Fibroblast of skin of right biceps (primary cell): ENCODE results near the gene AP2A1.
A peak's percentile ranks its signal among the peaks of the same experiment; 100 is the strongest.
"Not testable (repeated sequence)": the region's sequence is repeated elsewhere in the genome, so short reads cannot be mapped to it uniquely, and the experiment has no call there.

Experiments
- DNase-seq: peaks from one replicate; pipeline ENCODE4 v3.0.0-alpha.2; 2013

AP2A1 gene

DNA sequence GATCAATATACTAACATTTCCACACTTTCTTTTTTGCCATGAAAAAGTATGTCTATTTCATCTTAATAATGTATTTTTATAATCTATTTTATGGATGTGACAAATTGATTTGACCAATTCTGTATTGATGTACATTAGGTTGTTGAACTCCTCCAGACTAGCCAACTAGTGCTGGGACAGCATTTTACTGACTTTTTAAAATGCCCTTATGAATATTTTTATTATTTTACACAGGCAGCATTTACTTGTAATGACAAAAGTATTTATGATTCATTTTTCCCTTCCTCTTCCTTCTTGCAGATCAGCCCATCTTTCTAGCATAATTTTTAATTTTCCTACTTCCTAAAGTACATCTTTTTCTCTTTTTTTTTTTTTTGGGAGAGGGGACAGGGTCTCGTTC, 47.2 kb downstream of the AP2A1 start:
- DNase-seq: no peak

DNA sequence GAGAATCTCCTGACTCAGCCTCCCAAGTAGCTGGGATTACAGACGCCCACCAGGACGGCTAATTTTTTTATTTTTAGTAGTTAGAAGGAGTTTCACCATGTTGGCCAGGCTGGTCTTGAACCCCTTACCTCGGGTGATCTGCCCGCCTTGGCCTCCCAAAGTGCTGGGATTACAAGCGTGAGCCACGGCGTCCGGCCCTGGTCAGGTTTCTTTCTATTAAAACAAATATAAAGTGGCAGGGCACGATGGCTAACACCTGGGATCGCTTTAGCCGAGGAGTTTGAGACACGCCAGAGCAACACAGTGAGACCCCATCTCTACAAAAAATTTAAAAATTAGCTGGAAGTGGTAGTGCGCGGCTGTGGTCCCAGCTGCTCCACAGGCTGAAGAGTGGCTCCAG, 49.8 kb downstream of the AP2A1 start:
- DNase-seq: no peak

DNA sequence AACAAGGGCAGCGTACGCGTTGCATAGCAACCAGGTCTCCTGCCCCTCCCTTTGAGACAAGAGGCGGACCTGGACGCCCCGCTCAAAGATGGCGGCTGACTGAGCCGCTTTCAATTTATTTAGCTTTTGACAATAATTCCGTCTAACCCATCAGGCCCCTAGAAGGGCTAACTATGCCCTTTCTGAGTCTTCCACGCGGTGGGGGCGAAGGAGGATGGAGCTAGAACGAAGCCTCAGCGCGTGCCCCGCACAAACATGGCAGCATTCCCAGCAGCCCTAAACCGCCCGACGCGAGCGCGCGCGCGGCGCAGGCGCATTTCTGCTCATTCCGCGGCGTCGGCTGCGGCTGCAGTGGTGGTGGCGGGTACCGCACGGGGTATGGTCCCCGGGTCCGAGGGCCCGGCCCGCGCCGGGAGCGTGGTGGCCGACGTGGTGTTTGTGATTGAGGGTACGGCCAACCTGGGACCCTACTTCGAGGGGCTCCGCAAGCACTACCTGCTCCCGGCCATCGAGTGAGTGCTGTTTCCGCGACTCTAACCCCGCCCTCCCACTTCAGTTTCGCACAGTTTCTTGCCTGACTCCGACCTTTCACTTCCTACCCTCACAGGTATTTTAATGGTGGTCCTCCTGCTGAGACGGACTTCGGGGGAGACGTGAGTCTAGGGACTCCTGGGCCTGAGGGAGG, 51.3 kb downstream of the AP2A1 start, which contains the start of gene MED25:
Gene MED25 (plus strand): TSS at position 326 of the 685 bp plus-strand sequence. CDS start 53 bp downstream, at position 379.
- DNase-seq: peak; percentile 83

DNA sequence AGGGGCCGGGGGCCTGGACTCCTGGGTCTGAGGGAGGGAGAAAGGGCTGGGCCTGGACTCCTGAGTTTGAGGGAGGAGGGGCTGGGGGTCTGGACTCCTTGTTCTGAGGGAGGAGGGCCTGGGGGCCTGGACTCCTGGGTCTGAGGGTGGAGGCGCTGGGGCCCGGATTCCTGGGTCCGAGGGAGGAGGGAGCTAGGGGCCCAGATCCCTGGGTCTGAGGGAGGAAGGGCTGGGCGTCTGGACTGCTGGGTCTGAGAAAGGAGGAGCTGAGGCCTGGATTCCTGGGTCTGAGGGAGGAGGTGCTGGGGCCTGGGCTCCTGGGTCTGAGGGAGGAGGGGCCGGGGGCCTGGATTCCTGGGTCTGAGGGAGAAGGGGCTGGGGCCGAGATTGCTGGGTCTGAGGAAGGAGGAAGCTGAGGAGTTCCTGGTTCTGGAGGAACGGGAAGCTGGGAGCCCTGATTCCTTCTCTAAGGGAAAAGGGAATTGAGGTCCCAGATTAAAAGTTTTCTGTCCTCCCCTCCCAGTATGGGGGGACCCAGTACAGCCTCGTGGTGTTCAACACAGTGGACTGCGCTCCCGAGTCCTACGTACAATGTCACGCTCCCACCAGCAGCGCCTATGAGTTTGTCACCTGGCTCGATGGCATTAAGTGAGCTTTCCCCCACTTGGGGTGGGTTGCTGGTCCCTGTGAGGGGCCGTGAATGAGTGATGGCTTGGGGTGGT, 52.0 kb downstream of the AP2A1 start:
- DNase-seq: no peak

DNA sequence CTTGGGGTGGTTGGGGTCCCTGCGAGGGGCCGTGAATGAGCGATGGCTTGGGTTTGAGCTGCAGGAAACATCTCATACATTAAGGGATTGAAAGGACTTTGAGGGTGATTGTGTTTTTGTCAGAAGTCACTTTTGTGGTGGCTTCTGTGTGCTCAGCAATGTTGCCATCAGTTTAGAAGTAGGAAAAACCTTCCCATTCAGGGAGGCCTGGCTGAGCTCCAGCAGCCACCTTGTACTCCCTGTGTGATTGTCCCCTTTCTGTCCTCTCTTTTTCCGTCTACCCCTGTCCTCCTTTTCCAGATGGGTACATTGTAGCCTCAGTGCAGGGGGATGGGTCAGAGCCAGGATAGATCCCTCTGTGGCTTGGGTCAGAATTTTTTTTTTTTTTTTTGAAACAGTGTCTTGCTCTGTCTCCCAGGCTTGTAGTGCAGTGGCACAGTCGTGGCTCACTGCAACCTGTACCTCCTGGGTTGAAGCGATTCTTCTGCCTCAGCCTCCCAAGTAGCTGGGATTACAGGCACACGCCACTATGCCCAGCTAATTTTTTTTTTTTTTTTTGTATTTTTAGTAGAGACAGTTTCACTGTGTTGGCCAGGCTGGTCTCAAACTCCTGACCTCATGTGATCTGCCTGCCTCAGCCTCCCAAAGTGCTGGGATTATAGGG, 52.8 kb downstream of the AP2A1 start:
- DNase-seq: not testable (repeated sequence)

DNA sequence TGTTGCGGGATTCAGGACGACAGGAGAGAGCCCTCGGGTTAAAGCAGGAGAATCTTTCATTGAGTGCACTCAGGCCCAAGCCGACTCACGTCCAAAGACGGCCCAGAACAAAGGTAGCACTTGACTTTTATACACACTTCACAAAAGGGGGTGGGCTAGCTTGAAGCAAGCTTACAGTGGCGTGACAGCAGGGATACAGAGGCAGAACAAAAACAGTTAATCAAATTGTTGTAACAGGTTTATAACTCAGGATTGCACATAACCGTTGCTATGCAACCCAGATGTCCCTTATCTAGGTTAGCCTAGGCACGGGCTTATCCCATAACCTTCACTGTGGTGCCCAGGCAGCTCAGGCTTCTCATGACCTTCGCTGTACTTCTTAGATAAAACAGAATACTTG, 53.3 kb downstream of the AP2A1 start:
- DNase-seq: no peak

DNA sequence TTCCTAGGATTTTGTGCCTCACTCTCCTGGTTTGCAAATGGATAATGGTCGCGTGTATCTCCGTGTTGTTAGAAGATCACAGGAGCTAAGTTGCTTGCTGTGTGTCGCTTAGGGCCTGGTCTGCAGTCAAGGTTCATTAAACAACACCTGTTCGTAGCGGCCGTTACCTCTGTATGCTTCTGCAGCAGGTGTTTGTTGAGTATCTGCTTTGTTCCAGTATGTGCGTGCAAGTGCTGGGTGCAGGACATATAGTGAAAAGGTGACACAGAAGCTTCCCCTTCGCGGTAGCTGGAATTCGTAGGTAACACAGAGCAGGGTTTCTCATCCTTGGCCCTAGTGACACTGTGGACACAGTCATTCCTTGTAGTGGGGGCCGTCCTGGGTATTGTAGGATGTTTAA, 56.7 kb downstream of the AP2A1 start:
- no peak for DNase-seq

DNA sequence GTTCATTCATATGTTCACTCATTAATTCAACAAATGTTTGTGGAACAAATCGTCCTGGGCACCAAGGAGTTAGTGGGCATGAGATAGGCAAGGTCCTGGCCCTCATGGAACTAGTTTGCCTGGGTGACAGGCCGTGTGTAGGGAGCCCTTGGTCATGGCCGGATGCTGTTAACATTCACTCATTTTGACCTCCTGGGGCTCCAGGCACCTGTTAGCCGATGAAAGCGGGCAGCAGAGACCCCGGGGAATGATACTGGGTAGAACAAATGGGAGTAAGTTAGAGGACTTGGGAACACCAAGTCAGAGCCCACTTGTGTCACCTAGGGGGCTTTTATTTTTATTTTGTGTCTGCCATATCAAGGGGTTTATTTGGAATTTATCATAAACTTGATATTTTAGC, 57.9 kb downstream of the AP2A1 start:
- DNase-seq: no peak

DNA sequence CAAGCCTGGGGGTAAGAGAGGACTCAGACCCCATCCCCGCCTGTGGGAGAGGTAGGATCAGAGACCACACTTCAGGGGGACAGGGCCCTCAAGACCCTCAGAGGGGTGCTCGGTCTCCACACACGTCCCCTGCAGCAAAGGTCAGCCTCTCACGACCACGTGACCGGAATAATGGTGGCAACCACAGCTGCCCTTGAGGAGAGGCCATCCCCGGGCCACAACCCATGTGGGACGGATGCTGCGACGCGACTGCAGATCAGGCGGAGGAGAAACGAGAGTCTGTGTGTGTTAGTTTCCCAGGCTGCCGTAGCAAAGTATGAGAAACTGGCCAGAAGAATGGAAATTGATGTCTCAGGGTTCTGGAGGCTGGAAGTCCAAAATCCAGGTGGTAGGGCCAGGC, 60.2 kb downstream of the AP2A1 start:
- DNase-seq: no peak

DNA sequence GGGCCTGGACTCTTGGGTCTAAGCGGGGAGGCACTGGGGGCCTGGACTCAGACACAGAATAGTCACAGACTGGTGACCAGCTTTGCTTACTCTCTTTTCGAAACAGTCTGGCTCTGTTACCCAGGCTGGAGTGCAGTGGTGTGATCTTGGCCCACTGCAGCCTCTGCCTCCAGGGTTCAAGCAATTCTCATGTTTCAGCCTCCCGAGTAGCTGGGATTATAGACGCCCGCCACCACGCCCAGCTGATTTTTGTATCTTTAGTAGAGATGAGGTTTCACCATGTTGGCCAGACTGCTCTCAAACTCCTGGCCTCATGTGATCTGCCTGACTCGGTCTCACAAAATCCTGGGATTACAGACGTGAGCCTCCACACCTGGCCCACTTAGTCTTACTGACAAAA, 62.4 kb downstream of the AP2A1 start:
- no peak for DNase-seq

DNA sequence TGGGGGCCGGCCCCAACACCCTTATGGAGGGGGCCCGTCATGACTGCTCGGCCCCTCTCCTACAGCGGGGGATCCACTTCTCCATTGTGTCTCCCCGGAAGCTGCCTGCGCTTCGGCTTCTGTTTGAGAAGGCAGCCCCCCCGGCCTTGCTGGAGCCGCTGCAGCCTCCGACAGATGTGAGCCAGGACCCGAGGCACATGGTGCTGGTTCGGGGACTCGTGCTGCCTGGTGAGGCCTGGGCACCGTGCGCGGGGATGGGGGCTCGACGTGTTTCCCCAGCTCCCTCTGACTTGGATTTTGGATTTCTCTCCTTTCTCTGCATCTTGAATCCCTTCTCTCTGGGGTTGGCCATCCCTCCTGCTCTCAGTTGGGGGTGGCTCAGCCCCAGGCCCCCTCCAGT, 62.9 kb downstream of the AP2A1 start:
- DNase-seq: no peak

DNA sequence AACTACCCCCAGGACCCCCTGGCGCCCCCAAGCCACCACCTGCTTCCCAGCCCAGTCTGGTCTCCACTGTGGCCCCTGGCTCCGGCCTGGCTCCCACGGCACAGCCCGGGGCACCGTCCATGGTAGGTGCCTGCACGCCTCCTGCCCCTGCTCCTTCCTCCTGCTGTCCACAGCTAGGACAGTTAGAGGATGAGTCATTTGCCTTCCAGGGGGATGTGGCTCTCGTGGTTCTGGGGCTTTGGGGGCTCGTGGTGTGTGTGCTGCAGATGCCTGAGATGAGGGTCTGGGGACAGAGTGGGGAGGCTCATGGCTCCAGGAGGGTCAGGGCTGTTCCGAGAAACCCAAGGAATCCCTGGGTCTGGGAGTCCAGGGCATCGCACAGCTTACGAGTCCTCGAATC, 64.0 kb downstream of the AP2A1 start:
- no peak for DNase-seq

DNA sequence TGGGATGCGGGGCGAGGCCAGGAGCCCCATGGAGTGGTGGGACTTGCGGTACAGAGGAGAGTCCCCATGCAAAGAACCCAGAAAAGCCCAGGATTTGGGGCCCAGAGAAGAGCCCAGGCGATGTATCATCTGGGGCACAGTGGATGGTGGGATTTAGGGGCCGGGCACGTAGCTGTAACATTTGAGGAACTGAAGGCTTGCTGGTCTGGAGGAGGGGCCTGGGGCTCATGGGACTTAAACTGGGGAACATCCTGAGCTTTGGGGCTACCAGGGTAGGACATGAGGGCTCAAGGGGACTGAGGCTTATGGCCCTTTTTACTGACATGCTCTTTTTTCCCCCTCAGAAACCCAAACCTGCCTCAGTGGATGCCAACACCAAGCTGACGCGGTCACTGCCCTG, 64.8 kb downstream of the AP2A1 start:
- DNase-seq: no peak

DNA sequence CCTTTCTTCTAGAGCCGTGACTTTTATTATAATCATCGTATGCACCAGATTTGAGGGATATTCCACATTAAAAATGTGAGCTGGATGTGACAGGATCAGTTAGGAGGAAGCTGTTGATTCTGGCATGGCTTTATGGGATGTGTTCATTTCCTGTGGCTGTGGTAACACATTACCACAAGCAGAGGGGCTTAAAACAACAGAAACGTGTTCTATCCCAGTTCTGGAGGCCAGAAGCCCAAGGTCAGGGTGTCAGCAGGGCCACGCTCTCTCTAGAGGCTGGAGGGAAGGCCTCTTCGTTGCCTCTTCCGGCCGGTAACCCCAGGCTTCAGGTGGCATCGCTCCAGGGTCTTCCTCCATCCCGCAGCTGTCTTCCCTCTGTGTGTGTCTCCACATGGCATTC, 65.8 kb downstream of the AP2A1 start:
- DNase-seq: no peak

DNA sequence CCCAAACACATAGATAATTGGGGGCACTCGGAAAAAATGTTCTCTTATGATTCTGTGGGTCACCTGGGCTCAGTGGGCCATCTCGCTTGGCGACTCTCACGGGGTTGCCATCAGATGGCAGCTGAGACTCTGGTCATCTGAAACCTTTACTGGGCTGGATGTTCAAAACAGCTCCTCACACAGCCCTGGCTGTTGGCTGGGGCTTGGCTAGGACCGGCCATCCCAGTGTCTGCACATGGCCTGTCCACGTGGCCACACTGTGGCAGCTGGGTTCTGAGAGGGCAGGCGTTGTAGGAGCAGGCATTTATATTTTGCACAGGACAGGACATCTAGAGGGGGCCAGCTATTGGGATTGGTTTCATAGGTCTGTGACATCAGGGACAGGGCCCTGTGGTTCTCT, 66.8 kb downstream of the AP2A1 start:
- no peak for DNase-seq

DNA sequence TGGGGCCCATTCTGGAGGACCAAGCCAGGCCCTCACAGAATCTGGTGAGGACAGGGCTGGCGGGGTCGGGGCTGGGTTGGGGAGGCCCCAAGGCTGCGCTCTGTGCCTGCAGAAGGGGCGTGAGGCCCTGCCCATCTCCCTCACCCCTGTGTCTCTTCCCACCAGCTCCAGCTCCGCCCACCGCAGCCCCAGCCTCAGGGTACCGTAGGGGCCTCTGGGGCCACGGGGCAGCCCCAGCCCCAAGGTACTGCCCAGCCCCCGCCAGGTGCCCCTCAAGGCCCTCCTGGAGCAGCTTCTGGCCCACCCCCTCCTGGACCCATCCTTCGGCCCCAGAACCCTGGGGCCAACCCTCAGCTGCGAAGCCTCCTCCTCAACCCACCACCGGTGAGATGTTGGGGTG, 68.8 kb downstream of the AP2A1 start:
- DNase-seq: no peak

DNA sequence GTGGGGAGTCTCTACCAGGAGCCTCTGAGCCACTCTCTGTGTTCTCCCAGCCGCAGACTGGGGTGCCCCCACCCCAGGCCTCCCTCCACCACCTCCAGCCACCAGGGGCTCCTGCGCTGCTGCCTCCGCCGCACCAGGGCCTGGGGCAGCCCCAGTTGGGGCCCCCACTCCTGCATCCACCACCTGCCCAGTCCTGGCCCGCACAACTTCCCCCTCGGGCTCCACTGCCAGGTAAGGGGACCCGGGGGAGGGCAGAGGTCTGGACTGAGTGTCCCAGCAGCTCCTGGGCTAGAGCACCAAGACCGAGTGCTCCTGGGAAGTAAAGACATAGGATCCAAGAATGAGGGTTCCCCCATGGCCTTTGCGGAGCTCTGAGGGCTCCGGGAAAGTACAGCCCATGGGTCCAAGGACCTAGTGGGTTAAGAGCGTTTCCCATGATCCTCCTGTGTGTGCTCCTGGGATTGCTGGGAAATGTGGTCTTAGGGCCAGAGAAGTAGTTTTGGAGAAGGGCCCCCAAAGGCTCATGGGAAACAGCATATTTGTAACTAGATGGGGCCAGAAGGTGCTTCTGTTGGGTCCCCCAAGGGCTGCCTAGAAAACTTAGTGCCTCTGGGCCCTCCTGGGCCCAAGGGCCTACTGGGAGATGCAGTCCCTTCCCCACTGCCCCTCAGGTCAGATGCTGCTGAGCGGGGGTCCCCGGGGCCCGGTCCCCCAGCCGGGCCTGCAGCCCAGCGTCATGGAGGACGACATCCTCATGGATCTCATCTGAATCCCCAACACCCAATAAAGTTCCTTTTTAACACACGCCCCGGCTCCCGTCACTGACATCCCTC, 69.6 kb downstream of the AP2A1 start:
- DNase-seq: no peak

DNA sequence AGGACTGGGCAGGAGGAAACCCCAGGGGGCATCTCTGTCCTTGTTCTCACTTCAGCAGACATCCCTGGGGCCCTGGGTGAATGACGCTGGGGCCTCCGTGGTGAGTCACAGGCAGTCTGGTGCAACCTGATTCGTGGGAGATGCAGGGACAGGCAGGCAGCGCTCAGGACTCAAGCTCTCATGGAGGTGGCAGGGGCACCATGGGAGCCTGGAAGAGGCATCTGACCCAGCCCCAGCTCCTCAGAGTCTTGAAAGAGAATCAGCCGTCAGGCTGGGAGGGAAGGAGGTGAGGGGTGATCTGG, 70.2 kb downstream of the AP2A1 start:
- DNase-seq: no peak

DNA sequence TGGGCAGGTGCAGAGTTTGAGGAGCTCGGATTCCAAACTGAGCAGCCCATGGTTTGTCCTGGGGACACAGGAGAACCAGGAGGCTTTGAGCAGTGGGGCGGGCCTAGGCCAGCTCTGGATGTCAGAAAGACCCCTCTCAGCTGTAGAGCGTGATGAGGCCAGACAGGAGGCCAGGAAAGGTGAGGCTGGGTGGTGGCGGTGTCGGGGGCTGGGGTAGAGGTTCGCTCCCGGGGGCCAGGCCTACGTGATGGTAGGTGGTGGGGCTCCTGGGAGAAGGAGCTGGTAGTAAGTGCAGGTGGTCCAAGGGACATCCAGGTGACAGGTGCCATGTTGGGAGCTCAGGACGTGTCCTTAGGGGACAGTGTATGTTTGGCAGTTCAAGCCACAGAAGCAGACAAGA, 70.6 kb downstream of the AP2A1 start:
- DNase-seq: no peak

DNA sequence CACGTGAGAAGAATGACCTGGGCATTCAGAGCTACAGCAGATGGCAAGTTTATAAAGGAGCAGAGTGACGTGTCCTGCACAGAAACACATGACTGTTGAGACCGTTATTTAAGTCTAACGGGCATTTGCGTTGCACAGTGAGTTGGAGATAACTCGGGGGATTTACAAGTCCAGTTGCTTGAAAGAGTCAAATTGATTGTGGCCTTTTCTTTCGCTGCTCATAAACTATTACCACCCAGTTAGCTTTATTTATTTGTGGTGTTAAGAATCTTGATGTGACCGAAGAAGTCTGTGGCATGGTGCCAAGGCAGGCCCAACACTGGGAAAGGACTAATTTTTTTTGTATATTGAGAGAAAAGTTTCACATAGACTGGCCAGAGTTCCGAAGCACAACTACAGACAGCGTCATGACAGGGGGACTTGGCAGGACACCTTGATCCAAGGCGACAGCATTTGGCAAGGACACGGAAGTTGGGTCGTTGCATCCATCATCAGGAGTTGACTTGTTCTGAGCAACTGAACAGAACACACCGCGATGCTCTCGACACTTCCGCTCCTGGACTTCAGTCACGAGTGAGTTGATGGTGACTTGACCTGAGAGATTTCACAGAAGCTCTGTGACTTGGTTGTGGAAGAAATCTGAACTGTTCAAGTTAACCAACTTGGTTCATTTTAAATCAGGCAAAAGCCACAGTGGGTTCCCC, 72.2 kb downstream of the AP2A1 start:
- DNase-seq: no peak

DNA sequence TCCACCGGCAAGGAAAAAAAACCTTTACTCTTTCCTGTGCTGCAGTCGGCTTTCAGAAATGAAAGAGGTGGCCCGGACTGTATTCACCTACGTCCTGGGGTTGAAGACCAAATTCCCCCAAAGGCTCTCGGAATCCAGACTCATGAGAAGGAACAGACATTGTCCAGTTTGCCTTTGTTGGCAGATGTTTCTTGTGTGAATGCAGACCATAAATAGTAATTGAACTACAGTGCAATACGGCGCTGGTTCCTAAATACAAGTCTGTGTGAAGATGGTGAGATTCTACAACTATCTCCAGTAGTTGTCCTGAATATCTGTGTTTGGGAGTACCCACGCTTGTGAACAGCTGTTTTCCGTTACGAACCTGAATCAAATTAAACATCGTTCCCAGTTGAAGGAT, 72.9 kb downstream of the AP2A1 start:
- no peak for DNase-seq

DNA sequence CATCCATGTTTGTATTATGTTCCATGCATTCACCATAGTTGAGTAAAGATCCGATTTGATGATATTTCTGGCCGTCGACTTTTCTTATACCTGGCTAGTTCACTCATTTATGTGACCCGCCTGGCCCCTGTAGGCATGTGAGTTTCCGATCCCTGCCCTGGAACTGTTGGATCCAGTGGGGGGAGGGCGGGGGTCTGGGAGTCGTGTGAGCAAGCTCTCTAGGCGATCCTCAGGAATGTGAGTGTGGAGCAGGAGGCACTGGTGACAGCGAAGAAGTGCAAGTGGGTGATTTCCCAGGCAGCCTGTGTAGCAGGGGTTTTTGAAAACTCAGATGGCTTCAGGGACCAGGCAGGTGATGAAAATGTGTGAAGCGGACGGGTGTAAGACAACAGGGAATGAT, 73.5 kb downstream of the AP2A1 start:
- no peak for DNase-seq

DNA sequence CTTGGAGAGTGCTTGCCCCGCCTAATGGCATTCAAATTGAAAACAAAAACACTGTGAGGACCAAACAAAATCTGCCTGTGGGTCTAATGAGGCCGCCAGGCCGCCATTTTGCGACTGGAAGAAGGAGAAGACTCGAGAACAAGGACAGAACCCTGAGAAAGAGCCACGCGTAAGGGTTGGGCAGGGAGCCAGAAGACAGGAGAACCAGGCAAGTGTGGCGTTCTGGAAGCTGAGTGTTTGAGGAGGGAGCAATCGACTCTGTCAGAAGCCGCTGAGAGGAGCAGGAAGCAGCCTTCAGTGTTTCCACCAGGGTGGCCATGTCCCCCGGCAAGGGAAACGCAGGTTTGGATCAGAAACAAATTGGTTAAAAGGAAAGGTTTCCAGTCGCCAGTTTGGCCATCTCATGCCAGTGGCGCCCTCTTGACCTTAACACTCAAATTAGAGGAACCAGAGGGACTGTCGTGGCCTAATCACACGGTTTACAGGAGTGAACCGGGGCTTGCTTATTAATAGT, 74.0 kb downstream of the AP2A1 start:
- no peak for DNase-seq
